Motor neuron (in vitro differentiated cells): ENCODE data around the gene RBM12. TPM values are rescaled to one million over a fixed set of nuclear protein-coding genes. Genes with fewer than 3 reads are reported as not detected.

ENCODE experiments used
- ATAC-seq, 8 experiments: fragments of 200-7000 bp; cut with Tn5 transposase; replicated peaks in 6 of 8; 2 replicates each; pipeline ENCODE4 v1.8.0; 2021; ENCODE audit warnings: mild to moderate bottlenecking in 8 of 8, moderate library complexity in 8 of 8
- H3K27ac ChIP-seq, 2 donors: fragments of 250-450 bp; sonication (Bioruptor Pico); 2 replicates each; pipeline ENCODE4 v1.9.0; 2021; ENCODE audit warnings: antibody characterized with exemption in 2 of 2, mild to moderate bottlenecking in 2 of 2, moderate library complexity in 1 of 2
- H3K4me1 ChIP-seq, 2 donors: fragments of 250-450 bp; sonication (Bioruptor Pico); replicated peaks in 1 of 2; 2 replicates each; pipeline ENCODE4 v1.6.1; 2021; ENCODE audit warnings: antibody characterized with exemption in 2 of 2, mild to moderate bottlenecking in 2 of 2, moderate library complexity in 1 of 2
- H3K4me3 ChIP-seq, 5 donors: fragments of 250-450 bp; sonication (Bioruptor Pico); 2 replicates each; pipeline ENCODE4 v1.9.0; 2021; ENCODE audit warnings: antibody characterized with exemption in 5 of 5, mild to moderate bottlenecking in 5 of 5, moderate library complexity in 4 of 5
- WGBS, 10 experiments: fragments of 450-650 bp; shearing (Covaris generic); methylation state at CpG; one replicate each; pipeline ENCODE4 v1.0.0; 2022; 5-methylcytosine and 5-hydroxymethylcytosine counted together
- in situ Hi-C, 9 experiments: fragments of 400-800 bp; cut with MboI; loops; one replicate each; pipeline ENCODE4 v1.15.0; 2021; ENCODE audit warnings: low sequenced_read_pairs in 9 of 9, low pct_unique_long_range_greater_than_20kb in 2 of 9; ENCODE audit not compliant: unreplicated experiment in 9 of 9
- total RNA-seq, 8 experiments: library from RNA; unstranded; fragments of 300-600 nt; gene quantifications; 2 replicates each; pipeline versions ENCODE4 v1.2.3 to v1.2.4, GENCODE V29; 2022

The RBM12 gene
- total RNA-seq, 8 experiments from 2014 or later, result 33.1 to 98.0 (median 51.1) TPM

- Histone ChIP-seq H3K27ac (no peak overlapping the region), H3K4me3 (no peak overlapping the region)
Observed at GRCh38 chr20:35661053-35661452, 3.6 kb downstream of the RBM12 start.

DNA sequence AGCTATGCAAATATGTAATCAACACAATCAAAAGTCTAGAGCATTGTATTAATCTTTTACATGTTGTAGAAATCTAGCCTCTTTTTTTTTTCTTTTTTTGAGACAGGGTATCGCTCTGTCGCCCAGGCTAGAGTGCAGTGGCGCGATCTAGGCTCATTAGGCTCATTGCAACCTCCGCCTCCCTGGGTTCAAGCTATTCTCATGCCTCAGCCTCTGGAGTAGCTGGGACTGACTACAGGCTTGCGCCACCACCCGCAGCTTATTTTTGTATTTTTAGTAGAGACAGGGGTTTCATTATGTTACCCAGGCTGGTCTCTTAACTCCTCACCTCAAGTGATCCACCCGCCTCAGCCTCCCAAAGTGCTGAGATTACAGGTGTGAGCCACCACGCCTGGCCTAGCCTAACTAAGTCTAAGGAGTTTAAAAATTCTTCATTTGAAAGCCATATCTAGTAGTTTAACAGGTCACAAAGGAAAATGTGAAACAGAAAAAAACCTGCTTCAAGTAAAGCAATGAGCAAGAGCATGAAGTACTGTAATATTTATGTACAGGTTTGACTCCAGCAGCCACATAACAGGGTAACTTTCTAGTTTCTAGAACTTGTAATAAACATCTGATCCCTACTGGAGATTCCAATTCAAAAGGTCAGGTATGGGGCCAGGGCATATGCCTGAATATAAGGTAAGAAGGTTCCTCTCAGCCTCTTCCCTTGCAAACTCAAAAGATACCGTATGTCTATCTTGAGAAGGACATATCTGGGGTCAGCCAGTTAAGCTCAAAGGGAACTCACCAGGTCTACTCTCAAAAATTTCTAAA lies 4.4 kb downstream of the RBM12 start:
- 83 to 100% (median 95%) methylated on average over 1 to 8 of the region's 10 CpGs; no CpG with 5 or more reads in 2 of the 10 experiments for WGBS, 10 experiments
- ATAC-seq, result no peak
- in situ Hi-C loops, result no loop called here
- peaks cover 12 to 31% of the 10 kb centered on the region in 2 donors for H3K4me1 ChIP-seq
- no peak overlapping the region for H3K4me3 ChIP-seq
- H3K27ac ChIP-seq, result no peak overlapping the region

More at GRCh38 chr20:35661053-35661452, 3.6 kb downstream of the RBM12 start:
- 73 to 100% (median 89%) methylated on average over 1 to 2 of the region's 2 CpGs; no CpG with 5 or more reads in 3 of the 10 experiments for WGBS, 10 experiments
- in situ Hi-C loops, result no loop called here
- ATAC-seq, result no peak
- peaks cover 12 to 31% of the 10 kb centered on the region in 2 donors for H3K4me1 ChIP-seq

DNA sequence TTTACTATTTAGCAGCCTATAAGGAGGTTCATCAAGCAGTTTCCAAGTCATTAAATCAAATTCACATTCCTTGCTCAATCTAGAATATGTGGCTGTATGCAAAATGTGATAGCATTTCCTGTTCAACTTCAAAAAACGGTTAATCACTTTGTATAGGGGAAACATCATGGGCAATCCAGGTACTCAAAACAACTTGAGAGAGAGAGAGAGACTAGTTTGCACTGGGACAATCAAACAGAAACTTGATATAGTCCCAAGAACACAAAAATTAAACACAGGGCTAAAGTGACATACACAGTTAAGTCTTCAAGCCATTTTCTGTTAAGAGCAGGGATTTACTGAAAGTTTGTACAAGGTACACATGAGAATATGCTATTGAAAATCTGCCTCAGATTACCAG lies 7.4 kb downstream of the RBM12 start:
- in situ Hi-C loops, result no loop called here
- Histone ChIP-seq H3K4me1 (peaks cover 13 to 20% of the 10 kb centered on the region in 2 donors), H3K27ac (no peak overlapping the region), H3K4me3 (no peak overlapping the region)
- ATAC-seq, result peak in 2 of 8 experiments; percentile 22 to 46
- WGBS, 10 experiments, result 0 to 100% (median 76%) methylated on average over 1 of the region's 1 CpG; no CpG with 5 or more reads in 2 of the 10 experiments

DNA sequence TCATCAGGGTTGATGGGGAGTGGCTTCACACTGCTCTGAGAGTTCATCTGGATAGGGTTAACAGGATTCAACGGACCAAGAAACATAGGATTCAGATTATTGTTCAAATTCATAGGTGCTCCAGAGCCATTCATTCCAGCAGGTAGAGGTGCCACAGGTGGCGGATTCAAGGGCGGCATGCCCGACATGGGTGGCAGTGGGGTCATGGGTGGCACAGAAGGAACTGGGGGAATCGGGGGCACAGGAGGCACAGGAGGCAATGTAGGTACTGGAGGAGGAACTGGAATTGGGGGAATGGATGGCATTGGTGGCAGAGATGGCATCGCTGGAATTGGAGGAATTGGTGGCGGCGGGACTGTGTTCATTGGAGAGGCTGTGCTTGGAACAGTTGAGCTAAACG lies 10.3 kb downstream of the RBM12 start:
- no peak for ATAC-seq
- Histone ChIP-seq H3K4me3 (no peak overlapping the region), H3K4me1 (peaks cover 3 to 6% of the 10 kb centered on the region in 2 donors), H3K27ac (no peak overlapping the region)
- WGBS, 10 experiments, result 60 to 100% (median 99%) methylated on average over 1 to 7 of the region's 9 CpGs; no CpG with 5 or more reads in 2 of the 10 experiments
- in situ Hi-C loops, result no loop called here

DNA sequence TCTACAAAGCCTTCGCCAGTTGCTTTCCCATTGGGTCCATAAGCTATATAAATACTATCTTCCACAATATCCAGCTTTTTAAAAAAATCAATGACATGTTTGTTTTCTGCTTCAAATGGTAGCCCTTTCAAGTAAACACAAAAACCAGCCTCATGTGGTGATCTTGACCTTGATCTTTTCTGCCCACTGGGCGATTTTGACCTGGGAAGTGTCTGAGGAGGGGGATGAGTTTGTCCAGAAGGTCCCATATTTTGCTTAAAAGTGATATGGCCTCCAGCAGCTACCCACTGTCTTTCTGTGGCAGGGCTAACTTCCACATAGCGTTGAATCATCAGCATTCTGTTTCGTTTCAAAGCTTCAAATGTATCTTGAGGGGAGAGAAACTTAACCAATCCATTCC lies 10.8 kb downstream of the RBM12 start:
- H3K4me3 ChIP-seq, result no peak overlapping the region
- H3K4me1 ChIP-seq, result peaks cover 0 to 3% of the 10 kb centered on the region in 2 donors
- ATAC-seq, result no peak
- H3K27ac ChIP-seq, result no peak overlapping the region
- 63 to 100% (median 100%) methylated on average over 1 to 4 of the region's 4 CpGs; no CpG with 5 or more reads in 1 of the 10 experiments for WGBS, 10 experiments
- in situ Hi-C loops, result no loop called here

GRCh38 chr20:35653430-35653734 lies 11.3 kb downstream of the RBM12 start:
- in situ Hi-C loops, result no loop called here
- 95 to 100% (median 100%) methylated on average over 2 to 3 of the region's 3 CpGs; no CpG with 5 or more reads in 1 of the 10 experiments for WGBS, 10 experiments
- peaks cover 0 to 3% of the 10 kb centered on the region in 2 donors for H3K4me1 ChIP-seq
- H3K4me3 ChIP-seq, result no peak overlapping the region
- ATAC-seq, result no peak
- no peak overlapping the region for H3K27ac ChIP-seq

DNA sequence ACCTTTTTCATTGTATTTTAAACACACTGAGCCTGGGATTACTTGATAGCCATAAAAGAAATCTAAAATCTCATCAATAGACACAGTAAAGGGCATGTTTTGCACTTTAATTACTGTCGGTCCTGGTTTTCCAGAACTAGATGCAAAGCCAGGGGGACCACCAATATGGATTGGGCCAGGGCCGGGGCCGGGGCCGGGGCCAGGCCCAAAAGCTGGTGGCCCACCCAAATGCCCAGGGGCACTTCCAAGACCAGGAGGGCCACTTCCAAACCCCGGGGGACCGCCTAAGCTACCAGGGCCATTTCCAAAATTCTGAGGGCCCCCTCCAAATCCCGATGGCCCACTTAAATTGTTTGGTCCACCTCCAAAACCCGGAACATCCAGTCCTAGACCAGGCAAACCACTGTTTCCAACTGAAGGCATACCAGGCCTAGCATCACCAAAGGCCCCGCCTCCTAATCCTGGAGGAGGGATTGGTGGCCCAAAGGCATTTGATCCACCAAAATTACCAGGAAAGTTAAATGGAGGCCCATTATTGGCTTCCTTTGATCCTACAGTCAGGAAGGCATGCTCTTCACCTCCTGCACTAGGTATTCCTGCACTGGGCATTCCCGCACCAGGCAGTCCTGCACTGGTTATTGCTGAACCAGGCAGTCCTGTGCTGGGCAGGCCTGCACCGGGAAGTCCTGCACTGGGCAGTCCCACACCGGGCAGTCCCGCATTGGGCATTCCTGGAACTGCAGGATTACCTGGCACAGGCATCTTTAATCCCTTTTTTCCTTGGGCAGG lies 11.9 kb downstream of the RBM12 start:
- peaks cover 0 to 3% of the 10 kb centered on the region in 2 donors for H3K4me1 ChIP-seq
- no peak overlapping the region for H3K4me3 ChIP-seq
- in situ Hi-C loops, result no loop called here
- no peak for ATAC-seq
- H3K27ac ChIP-seq, result no peak overlapping the region
- WGBS, 10 experiments, result 94 to 100% (median 100%) methylated on average over 1 to 4 of the region's 13 CpGs; no CpG with 5 or more reads in 3 of the 10 experiments

DNA sequence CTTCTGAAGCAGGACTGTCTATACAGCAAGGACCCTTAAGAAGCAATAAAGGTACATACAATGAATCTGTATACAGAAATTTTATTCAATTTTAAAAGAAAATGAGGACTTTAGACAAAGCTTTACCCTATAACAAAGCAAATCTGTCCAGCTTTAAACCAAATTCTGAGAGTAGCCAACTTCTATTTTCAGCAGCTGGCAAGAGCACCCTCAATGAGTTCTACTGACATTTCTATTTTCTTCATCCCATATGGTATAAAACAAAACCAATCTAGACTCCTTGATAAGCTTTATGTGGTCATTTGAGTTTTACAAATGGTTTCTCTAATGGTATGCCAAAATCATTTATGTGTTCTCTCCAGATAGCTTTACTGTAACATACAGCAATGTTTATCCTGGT lies 12.7 kb downstream of the RBM12 start:
- ATAC-seq, result no peak
- H3K27ac ChIP-seq, result no peak overlapping the region
- peaks cover 0 to 3% of the 10 kb centered on the region in 2 donors for H3K4me1 ChIP-seq
- in situ Hi-C loops, result no loop called here
- H3K4me3 ChIP-seq, result no peak overlapping the region

DNA sequence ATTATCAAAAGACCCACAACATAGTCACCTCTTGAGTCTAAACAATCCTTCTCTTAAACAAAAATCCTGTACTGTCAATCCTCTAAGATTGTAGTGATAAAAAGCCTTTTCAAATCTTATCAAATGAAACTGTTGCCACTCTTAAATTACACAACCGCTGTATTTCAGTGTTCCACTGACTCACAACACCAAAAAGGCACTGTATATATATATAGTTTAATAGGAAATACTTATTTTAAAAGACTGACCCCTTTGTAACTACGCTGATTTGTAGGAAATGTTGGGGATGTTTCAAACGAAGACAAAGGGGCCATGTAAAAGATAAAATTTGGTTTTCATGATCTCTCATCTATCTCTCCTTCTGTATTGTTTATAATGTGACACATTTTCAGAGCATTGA lies 14.1 kb downstream of the RBM12 start:
- no peak overlapping the region for H3K27ac ChIP-seq
- H3K4me3 ChIP-seq, result no peak overlapping the region
- peaks cover 0 to 3% of the 10 kb centered on the region in 2 donors for H3K4me1 ChIP-seq
- in situ Hi-C loops, result no loop called here
- 50 to 100% (median 90%) methylated on average over 2 to 3 of the region's 3 CpGs; no CpG with 5 or more reads in 1 of the 10 experiments for WGBS, 10 experiments
- no peak for ATAC-seq

DNA sequence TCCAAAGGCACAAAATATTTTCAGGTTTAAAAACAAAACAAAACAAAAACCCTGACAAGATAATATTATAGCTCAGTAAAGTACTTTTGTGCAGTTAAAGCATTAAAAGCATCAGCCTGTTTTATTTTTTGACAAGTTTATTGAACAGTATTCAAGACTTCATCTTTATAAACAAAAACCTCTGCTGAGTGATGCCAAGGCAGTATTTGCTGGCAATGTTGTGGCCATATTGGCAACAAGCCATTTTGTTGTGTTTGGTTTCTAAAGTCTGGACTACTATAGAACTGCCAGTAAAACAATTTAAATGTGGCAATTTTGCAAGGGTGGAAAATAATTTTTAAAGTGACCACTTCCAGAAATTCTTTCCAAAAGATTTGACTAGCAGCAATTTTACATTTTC lies 15.9 kb downstream of the RBM12 start:
- in situ Hi-C loops, result no loop called here

DNA sequence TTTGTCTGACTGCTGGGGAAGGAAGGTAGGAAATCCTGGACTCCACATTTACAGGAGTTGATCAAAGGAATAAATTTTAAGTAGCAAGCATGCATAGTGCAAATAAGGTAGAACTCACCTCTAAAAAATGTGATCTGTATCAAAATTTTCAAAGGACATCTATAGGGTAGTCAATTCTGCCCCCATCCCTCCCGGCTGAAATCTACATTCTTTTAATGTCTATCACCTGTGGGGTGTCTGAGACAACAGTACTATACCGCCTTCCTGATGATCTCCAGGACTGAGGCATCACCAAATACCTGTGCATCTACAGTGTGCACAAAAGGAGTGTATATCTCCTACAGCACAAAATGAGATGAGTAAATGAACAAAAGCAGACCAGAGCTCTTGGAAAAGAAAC lies 19.9 kb downstream of the RBM12 start:
- no peaks in the 10 kb centered on the region for H3K4me1 ChIP-seq
- H3K27ac ChIP-seq, result no peak overlapping the region
- H3K4me3 ChIP-seq, result no peak overlapping the region
- in situ Hi-C loops, result no loop called here
- ATAC-seq, result no peak
- 0 to 100% (median 91%) methylated on average over 1 to 2 of the region's 2 CpGs; no CpG with 5 or more reads in 4 of the 10 experiments for WGBS, 10 experiments

More for the DNA sequence above, 15.9 kb downstream of the RBM12 start:
- H3K27ac ChIP-seq, result no peak overlapping the region
- ATAC-seq, result no peak
- no peak overlapping the region for H3K4me3 ChIP-seq
- H3K4me1 ChIP-seq, result peaks cover 0 to 3% of the 10 kb centered on the region in 2 donors

GRCh38 chr20:35643045-35643444 lies 21.7 kb downstream of the RBM12 start:
- WGBS, 10 experiments, result 80 to 100% (median 100%) methylated on average over 1 to 2 of the region's 7 CpGs; no CpG with 5 or more reads in 1 of the 10 experiments
- in situ Hi-C loops, result no loop called here
- Histone ChIP-seq H3K4me1 (no peaks in the 10 kb centered on the region), H3K27ac (no peak overlapping the region), H3K4me3 (no peak overlapping the region)
- no peak for ATAC-seq

DNA sequence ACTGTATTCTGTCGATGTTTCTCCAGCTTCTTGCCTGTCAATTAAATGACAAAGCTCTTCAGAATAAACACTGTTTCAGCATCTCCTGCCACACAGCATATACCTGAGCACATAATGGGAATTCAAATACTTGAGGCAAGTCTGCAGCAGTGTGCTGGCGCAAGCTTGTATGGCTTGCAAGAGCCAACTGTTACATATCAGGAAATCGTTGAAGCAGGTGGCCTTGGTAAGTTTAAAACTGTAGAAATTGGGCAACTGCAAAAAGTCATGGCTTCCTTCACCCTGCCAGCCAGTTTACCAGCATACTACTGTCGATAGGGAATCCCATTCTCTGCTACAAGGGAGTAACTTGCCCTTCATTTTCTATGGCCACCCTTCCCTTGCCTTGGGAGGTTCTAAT lies 23.0 kb downstream of the RBM12 start:
- WGBS, 10 experiments, result 80 to 100% (median 93%) methylated on average over 1 to 4 of the region's 4 CpGs; no CpG with 5 or more reads in 1 of the 10 experiments
- no peak overlapping the region for H3K27ac ChIP-seq
- no peak overlapping the region for H3K4me3 ChIP-seq
- in situ Hi-C loops, result no loop called here
- ATAC-seq, result no peak
- no peaks in the 10 kb centered on the region for H3K4me1 ChIP-seq
